CD4-positive, CD25-positive, alpha-beta regulatory T cell (primary cell): Measurements from ENCODE around the gene EDC4. TPM values are rescaled to one million over a fixed set of nuclear protein-coding genes. Genes with fewer than 3 reads are reported as not detected.
"Not testable (repeated sequence)": the region's sequence is repeated elsewhere in the genome, so short reads cannot be mapped to it uniquely, and the experiment has no call there.

Source experiments
- ATAC-seq, 2 donors: fragments of 150-1000 bp; cut with Tn5 transposase; one replicate each; pipeline ENCODE4 v1.10.0; 2021; ENCODE audit warnings: low read depth in 2 of 2, moderate number of reproducible peaks in 2 of 2, moderate library complexity in 1 of 2
- DNase-seq, 3 donors: peaks; one replicate each; pipeline versions ENCODE4 v3.0.0 to v3.0.0-alpha.2; 2012 to 2022; ENCODE audit warnings: mixed read lengths in 1 of 3
- H3K27ac ChIP-seq: one replicate; pipeline ENCODE4 v1.7.0; 2013; ENCODE audit warnings: mild to moderate bottlenecking, low read length; ENCODE audit not compliant: insufficient read depth, poor library complexity, severe bottlenecking
- H3K27me3 ChIP-seq: one replicate; pipeline ENCODE4 v1.7.0; 2013; ENCODE audit warnings: low read length; ENCODE audit not compliant: control insufficient read depth, insufficient read depth
- H3K36me3 ChIP-seq: one replicate; pipeline ENCODE4 v1.7.0; 2013; ENCODE audit warnings: mild to moderate bottlenecking, low read length, moderate library complexity; ENCODE audit not compliant: control insufficient read depth, insufficient read depth
- H3K4me1 ChIP-seq: 2 replicates; pipeline ENCODE4 v1.7.0; 2013; ENCODE audit warnings: mild to moderate bottlenecking, low read length; ENCODE audit not compliant: insufficient read depth, control insufficient read depth, poor library complexity, severe bottlenecking
- H3K4me3 ChIP-seq: one replicate; pipeline ENCODE4 v1.7.0; 2013; ENCODE audit warnings: low read depth, mild to moderate bottlenecking, low read length, moderate library complexity
- H3K9me3 ChIP-seq, 2 experiments: 1 replicate in 1 of 2; 2 replicates in 1 of 2; pipeline ENCODE4 v1.7.0; 2013; ENCODE audit warnings: low read length in 2 of 2, mild to moderate bottlenecking in 1 of 2, moderate library complexity in 1 of 2; ENCODE audit not compliant: control insufficient read depth in 2 of 2
- H3K27ac Mint-ChIP-seq, 3 donors: one replicate each; pipeline ENCODE4 v1.8.0; 2020 to 2022; ENCODE audit warnings: mild to moderate bottlenecking in 3 of 3, mixed read lengths in 3 of 3, moderate library complexity in 2 of 3
- H3K27me3 Mint-ChIP-seq: one replicate; pipeline ENCODE4 v1.8.0; 2022; ENCODE audit warnings: mild to moderate bottlenecking, mixed read lengths
- H3K36me3 Mint-ChIP-seq: one replicate; pipeline ENCODE4 v1.8.0; 2020; ENCODE audit warnings: mixed read lengths
- H3K4me1 Mint-ChIP-seq, 4 donors: one replicate each; pipeline ENCODE4 v1.8.0; 2020 to 2022; ENCODE audit warnings: mixed read lengths in 4 of 4, mild to moderate bottlenecking in 1 of 4
- H3K4me3 Mint-ChIP-seq, 4 donors: one replicate each; pipeline ENCODE4 v1.8.0; 2020 to 2022; ENCODE audit warnings: mild to moderate bottlenecking in 4 of 4, mixed read lengths in 4 of 4, moderate library complexity in 3 of 4
- H3K9me3 Mint-ChIP-seq, 7 donors: one replicate each; pipeline ENCODE4 v1.8.0; 2020 to 2022; ENCODE audit warnings: mixed read lengths in 7 of 7, mild to moderate bottlenecking in 3 of 7, moderate library complexity in 2 of 7
- polyA plus RNA-seq, 4 donors: library from polyadenylated mRNA; unstranded; fragments of 300-500 nt; fragmentation: Illumina TruSeq; gene quantifications; one replicate each; pipeline ENCODE4 v1.2.3, GENCODE V29; 2021
- total RNA-seq: library from RNA; stranded (reverse); gene quantifications from one replicate; pipeline ENCODE4 v1.2.3, GENCODE V29; 2022

Gene EDC4
- total and polyA plus RNA-seq, 5 donors from 2014 or later = 24.7 to 103 (median 37.9) TPM

GRCh38 chr16:67856927-67857546 lies 15.8 kb upstream of the EDC4 start:
- Histone ChIP-seq H3K4me1 (no peaks in the 10 kb centered on the region), H3K36me3 (no peaks in the 10 kb centered on the region), H3K9me3 (no peaks in the 10 kb centered on the region), H3K27me3 (no peaks in the 10 kb centered on the region), H3K4me3 (no peak overlapping the region), H3K27ac (no peak overlapping the region)
- peak overlapping the region in 1 of 3 donors; percentile 79 for H3K27ac Mint-ChIP-seq
- no peak for ATAC-seq
- H3K9me3 Mint-ChIP-seq = no peaks in the 10 kb centered on the region
- H3K4me3 Mint-ChIP-seq = peak overlapping the region in 1 of 4 donors; percentile 75
- H3K27me3 Mint-ChIP-seq = no peaks in the 10 kb centered on the region
- peaks cover 9% of the 10 kb centered on the region for H3K36me3 Mint-ChIP-seq
- H3K4me1 Mint-ChIP-seq = peaks cover 4 to 46% (median 18%) of the 10 kb centered on the region in 4 donors
- DNase-seq = no peak

GRCh38 chr16:67857547-67858233 lies 15.2 kb upstream of the EDC4 start:
- no peak overlapping the region for H3K27ac ChIP-seq
- DNase-seq = no peak
- ATAC-seq = peak; percentile 71 to 74
- H3K36me3 Mint-ChIP-seq = peaks cover 9% of the 10 kb centered on the region
- peak overlapping the region; percentile 72 to 79 (median 75) for H3K27ac Mint-ChIP-seq
- H3K4me3 ChIP-seq = no peak overlapping the region
- no peaks in the 10 kb centered on the region for H3K4me1 ChIP-seq
- no peaks in the 10 kb centered on the region for H3K27me3 ChIP-seq
- H3K4me3 Mint-ChIP-seq = peak overlapping the region in 2 of 4 donors; percentile 28 to 75
- no peaks in the 10 kb centered on the region for H3K27me3 Mint-ChIP-seq
- H3K9me3 Mint-ChIP-seq = no peaks in the 10 kb centered on the region
- no peaks in the 10 kb centered on the region for H3K9me3 ChIP-seq
- H3K36me3 ChIP-seq = no peaks in the 10 kb centered on the region
- H3K4me1 Mint-ChIP-seq = peaks cover 4 to 47% (median 20%) of the 10 kb centered on the region in 4 donors

- DNase-seq (no peak), ATAC-seq (no peak)
- no peaks in the 10 kb centered on the region for H3K4me1 ChIP-seq
- H3K27me3 ChIP-seq = no peaks in the 10 kb centered on the region
- peak overlapping the region in 1 of 4 donors; percentile 75 for H3K4me3 Mint-ChIP-seq
- no peak overlapping the region for H3K4me3 ChIP-seq
- no peak overlapping the region for H3K27ac ChIP-seq
- peak overlapping the region; percentile 63 to 79 (median 72) for H3K27ac Mint-ChIP-seq
- H3K27me3 Mint-ChIP-seq = no peaks in the 10 kb centered on the region
- H3K4me1 Mint-ChIP-seq = peaks cover 4 to 47% (median 20%) of the 10 kb centered on the region in 4 donors
- no peaks in the 10 kb centered on the region for H3K36me3 ChIP-seq
- H3K36me3 Mint-ChIP-seq = peaks cover 9% of the 10 kb centered on the region
- H3K9me3 ChIP-seq = no peaks in the 10 kb centered on the region
- H3K9me3 Mint-ChIP-seq = no peaks in the 10 kb centered on the region
Measured at GRCh38 chr16:67858500-67858899, 14.4 kb upstream of the EDC4 start.

- Histone ChIP-seq H3K9me3 (no peaks in the 10 kb centered on the region), H3K27me3 (no peaks in the 10 kb centered on the region), H3K36me3 (peaks cover 7% of the 10 kb centered on the region), H3K4me1 (no peaks in the 10 kb centered on the region), H3K27ac (no peak overlapping the region), H3K4me3 (no peak overlapping the region)
- Mint-ChIP-seq H3K4me3 (no peak overlapping the region), H3K9me3 (no peaks in the 10 kb centered on the region), H3K27me3 (no peaks in the 10 kb centered on the region), H3K36me3 (peaks cover 5% of the 10 kb centered on the region), H3K4me1 (peaks cover 0 to 38% (median 16%) of the 10 kb centered on the region in 4 donors), H3K27ac (peak overlapping the region in 2 of 3 donors; percentile 29 to 67)
- DNase-seq (no peak), ATAC-seq (no peak)
Measured at GRCh38 chr16:67860589-67861398, 12.1 kb upstream of the EDC4 start.

GRCh38 chr16:67861877-67862276 lies 11.0 kb upstream of the EDC4 start:
- no peaks in the 10 kb centered on the region for H3K9me3 Mint-ChIP-seq
- peaks cover 0 to 35% (median 14%) of the 10 kb centered on the region in 4 donors for H3K4me1 Mint-ChIP-seq
- Histone ChIP-seq H3K4me1 (no peaks in the 10 kb centered on the region), H3K27ac (no peak overlapping the region), H3K9me3 (no peaks in the 10 kb centered on the region), H3K4me3 (no peak overlapping the region), H3K27me3 (no peaks in the 10 kb centered on the region), H3K36me3 (peaks cover 7% of the 10 kb centered on the region)
- peak overlapping the region in 2 of 3 donors; percentile 29 to 87 for H3K27ac Mint-ChIP-seq
- peaks cover 5% of the 10 kb centered on the region for H3K36me3 Mint-ChIP-seq
- no peak for ATAC-seq
- peak overlapping the region in 1 of 4 donors; percentile 70 for H3K4me3 Mint-ChIP-seq
- no peak for DNase-seq
- no peaks in the 10 kb centered on the region for H3K27me3 Mint-ChIP-seq

GRCh38 chr16:67862623-67863583 lies 9.9 kb upstream of the EDC4 start:
- no peak overlapping the region for H3K4me3 ChIP-seq
- H3K9me3 ChIP-seq = no peaks in the 10 kb centered on the region
- Mint-ChIP-seq H3K9me3 (no peaks in the 10 kb centered on the region), H3K27ac (peak overlapping the region; percentile 42 to 56 (median 44)), H3K36me3 (peaks cover 5% of the 10 kb centered on the region), H3K4me1 (peaks cover 0 to 25% (median 8%) of the 10 kb centered on the region in 4 donors), H3K4me3 (no peak overlapping the region), H3K27me3 (no peaks in the 10 kb centered on the region)
- ATAC-seq (no peak), DNase-seq (no peak)
- H3K4me1 ChIP-seq = no peaks in the 10 kb centered on the region
- no peak overlapping the region for H3K27ac ChIP-seq
- no peaks in the 10 kb centered on the region for H3K27me3 ChIP-seq
- H3K36me3 ChIP-seq = peaks cover 15% of the 10 kb centered on the region

GRCh38 chr16:67864044-67864443 lies 8.8 kb upstream of the EDC4 start:
- DNase-seq, H3K27me3 Mint-ChIP-seq, H3K4me3 Mint-ChIP-seq, H3K9me3 Mint-ChIP-seq, H3K27ac ChIP-seq, H3K27ac Mint-ChIP-seq, H3K27me3 ChIP-seq, H3K4me1 ChIP-seq, H3K9me3 ChIP-seq, H3K36me3 Mint-ChIP-seq, ATAC-seq, H3K4me3 ChIP-seq: not testable (repeated sequence)
- peaks cover 24% of the 10 kb centered on the region for H3K36me3 ChIP-seq
- H3K4me1 Mint-ChIP-seq = peaks cover 0 to 17% (median 6%) of the 10 kb centered on the region in 4 donors
